GDM1 (cell line): ENCODE results near the gene STAC3.
A peak's percentile ranks its signal among the peaks of the same experiment; 100 is the strongest.

Source experiments
- DNase-seq: peaks from one replicate; lab custom pipeline; 2025; lab: John Stamatoyannopoulos, UW

Gene STAC3

DNA sequence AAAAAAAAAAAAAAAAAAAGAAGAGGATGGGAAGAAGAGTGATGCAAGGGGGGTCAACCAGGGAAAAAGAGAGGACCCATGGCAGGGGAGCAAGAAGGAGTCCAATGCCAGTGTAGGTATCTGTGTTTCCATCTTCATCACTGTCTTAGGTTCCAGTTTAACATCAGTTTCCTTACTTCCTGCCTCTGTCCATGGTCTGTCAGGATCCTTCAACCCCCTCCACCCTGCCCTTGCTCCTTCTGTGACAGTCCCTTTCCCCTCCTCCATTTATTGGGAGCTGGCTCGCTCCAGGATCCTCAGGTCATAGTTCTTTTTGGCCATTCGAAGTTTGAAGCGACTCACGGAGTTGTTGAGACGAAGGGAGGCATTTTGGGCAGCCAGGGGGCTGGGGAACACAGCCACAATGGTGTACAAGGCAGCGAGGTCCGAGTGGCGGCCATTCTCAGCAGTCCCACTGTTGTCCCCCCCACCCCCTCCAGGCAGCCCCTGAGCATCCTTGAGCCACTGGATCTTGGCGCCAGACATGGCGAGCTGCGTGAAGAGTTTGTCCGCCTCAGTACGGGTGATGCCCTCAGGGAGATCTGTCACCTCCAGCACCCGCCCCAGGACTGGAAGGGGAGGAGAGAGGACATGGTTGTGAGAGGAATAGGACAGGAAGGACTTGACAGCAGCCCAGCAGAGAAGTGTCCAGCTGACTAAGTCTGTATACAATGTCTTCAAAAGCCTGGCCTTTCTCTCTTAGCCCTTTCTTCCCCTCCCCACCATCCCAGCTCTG is 3.7 kb upstream of the STAC3 start:
- no peak for DNase-seq

GRCh38 chr12:57250541-57250940 is 446 bp downstream of the STAC3 start:
- no peak for DNase-seq

DNA sequence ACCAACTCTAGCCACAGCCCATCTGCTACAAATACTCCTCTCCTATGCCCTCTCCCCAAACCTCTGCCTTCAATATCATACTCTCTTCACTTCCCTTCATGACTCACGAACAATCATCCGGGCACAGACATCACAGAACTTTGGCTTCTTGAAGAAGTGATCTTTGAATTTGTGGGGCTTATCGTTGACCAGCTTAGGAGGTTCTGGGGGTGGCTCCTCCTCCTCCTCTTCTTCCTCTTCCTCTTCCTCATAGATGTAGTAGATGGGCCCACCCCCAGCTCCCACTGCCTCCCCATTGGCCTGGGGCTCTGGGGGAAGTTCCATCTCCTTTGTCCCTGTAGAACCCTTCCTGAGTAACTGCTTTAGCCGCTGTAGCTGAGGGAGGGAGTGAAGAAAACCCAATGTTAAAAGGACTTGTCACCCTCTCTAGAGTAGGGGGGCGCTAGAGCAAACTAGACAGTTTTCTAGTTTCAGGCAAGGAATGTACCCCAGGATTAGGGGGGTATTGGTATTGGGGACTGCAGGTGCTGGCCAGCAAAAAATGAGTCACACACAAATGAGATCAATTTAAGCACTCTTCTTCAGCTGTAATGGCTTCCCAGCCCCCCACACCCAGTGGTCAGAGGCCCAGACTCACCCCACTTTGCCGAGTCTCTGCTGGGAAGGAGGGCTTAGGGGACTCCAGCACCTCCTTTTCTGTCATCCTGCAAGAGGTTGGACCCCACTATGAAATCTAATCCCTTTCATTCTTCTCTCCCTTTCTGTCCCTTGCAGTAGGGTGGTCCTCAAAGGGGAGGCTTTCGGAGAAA is 1.8 kb downstream of the STAC3 start:
- peak; percentile 75 for DNase-seq

DNA sequence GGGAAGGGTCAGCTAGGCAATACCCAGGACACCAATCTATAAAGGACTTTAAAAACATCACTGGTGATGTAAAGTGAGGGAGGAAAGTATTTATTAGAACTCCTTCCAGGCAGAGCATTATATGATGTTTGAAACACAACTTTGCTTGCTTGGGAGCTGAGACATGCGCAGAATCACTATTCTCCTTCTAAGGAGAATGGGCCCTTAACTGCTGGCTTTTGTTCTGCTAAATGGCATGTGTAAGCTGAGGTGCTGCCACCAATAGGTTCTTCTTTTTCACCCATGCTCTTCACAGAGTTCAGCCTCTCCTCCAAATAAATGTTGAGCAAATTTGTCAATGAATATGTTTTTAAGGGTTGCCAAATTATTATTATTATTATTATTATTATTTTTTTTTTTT is 3.9 kb downstream of the STAC3 start:
- DNase-seq = no peak

- DNase-seq = no peak
Measured at GRCh38 chr12:57244312-57244696, 6.7 kb downstream of the STAC3 start.

DNA sequence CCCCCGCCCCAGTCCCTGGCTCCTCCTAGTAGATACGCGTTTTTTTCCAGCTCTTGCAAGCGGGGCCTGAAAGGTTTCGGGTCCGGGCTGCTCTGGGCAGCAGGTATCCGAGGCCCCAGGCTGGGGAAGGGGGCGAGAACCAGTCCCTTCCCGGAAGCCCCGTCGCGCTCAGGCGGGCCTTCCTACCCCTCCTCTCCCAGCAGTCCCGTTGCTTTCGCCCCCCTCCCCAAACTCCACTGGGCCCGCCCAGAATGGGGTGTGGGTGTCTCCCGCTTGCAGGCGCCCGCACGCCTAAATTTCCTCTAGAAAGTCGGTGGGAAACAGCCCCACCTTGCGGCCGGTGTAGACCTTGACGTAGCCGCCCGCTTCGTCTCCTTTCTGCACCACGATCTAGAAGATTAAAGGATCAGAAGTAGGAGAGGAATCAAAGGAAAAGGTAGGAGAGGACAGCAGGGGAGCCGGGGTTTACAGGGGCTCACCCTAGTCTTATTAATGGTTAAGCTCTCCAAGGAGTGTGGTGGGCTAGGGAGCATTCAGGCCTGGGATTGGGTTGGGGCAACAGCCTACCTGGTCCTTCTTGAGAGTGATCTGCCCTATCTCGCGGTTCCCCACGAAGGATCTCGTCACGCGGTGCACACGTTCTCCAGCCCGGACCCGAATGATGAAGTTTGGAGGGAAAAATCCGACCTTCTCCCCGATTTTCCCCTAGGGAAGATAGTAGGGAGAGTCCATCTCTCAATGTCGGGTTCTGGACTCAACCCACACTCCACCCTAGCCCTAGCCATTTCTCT is 7.3 kb downstream of the STAC3 start:
- DNase-seq = peak; percentile 36

DNA sequence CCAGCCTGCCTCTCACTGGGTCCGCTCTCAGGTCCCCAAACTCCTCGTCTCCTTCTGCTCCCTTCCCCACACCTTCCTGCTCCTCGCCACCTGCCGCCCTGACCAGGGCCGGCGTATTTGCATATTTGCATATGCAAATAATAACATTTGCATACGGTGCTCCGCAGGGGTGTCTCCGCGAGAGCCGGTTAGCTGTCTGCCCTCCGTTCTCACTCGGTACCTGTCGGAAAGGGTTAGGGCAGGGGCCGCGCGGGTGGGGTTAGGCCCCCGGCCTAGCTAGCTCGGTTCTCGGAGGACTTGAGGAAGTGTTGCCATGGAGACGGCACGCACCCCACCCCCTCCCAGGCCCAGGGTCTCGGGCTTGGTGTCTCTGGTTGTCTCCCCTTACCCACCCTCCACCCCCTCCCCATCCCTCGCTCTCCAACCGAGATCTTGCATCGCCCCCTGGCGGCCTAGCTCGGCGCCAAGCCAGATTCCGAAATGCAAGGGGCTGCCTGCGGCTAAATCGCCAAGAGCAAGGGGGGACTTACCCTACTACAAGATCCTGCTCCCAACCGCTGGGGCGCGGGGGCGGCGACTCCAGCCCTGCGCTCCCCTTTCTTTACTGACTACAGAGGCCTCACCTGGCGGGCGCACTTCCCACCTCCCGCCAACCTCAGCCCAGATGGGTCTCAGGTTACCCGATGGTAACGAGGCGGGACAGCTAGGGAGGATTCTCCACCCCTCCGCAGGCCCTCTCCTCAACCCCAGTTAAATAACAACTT is 8.1 kb downstream of the STAC3 start:
- DNase-seq = peak; percentile 22

DNA sequence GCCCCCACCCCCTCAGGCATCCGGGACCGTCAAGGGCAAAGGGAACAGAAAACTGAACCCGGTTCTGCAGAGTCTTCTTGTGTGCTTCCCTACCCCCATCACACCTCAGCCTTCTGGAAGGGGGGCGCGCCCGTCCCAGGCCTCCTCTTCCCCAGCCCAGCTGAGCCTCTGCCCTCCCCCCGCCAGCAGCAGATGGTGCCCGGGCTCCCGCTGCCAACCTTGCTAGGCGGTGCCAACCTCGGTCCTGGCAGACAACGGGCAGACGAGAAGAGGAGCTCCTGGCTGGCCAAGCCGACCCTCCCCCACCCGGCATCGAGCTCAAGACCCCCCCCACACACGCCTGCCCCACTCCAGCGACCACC is 8.7 kb downstream of the STAC3 start:
- no peak for DNase-seq

DNA sequence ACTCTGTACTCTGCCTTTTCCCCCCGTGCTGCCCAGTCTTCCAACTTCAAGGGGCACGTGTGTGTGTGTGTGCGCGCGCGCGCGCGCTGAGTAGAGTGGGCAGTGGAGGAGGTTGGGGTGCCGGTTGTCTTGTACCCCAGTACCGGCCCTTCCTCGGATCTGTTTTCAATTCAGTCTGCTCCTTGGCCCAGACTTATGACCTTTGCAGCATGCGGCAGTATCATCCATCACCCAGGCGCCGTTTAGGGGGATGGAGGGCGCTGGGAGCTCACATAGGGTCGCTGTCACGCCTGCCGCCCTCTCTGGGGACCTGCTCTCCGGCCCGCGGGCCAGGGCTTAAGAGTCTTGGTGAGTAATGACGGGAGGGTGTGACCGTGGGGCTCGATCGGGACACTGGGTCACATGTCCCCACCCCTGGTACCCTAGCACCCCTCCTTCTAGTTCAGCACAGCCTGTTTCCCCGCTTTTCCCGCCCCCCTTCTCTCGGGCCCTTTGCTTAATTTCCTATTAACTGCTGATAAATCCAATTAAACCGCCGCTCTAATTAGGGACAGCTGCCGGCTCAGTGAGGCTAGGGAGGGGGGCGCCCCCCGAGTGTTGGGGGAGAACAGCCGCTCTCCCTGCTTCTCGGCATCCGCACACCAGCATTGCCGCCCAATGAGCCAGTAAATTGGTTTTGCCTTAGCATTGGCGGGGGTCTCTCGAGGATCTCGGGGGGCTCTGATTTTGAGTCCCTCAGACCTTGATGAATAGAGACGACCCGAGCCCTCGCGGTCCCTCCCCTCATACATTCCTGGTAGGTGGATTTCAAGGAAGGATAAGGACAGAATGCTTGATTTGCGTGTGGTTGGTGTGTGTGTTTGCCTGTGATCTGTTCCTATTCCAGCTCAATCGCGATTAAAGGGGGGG is 9.3 kb downstream of the STAC3 start:
- no peak for DNase-seq

- DNase-seq = no peak
Measured at GRCh38 chr12:57240926-57241401, 10.0 kb downstream of the STAC3 start.

GRCh38 chr12:57240066-57240921 is 10.7 kb downstream of the STAC3 start:
- no peak for DNase-seq

GRCh38 chr12:57239587-57240065 is 11.4 kb downstream of the STAC3 start:
- DNase-seq = no peak

GRCh38 chr12:57238854-57239554 is 12.0 kb downstream of the STAC3 start:
- DNase-seq = peak; percentile 76

DNA sequence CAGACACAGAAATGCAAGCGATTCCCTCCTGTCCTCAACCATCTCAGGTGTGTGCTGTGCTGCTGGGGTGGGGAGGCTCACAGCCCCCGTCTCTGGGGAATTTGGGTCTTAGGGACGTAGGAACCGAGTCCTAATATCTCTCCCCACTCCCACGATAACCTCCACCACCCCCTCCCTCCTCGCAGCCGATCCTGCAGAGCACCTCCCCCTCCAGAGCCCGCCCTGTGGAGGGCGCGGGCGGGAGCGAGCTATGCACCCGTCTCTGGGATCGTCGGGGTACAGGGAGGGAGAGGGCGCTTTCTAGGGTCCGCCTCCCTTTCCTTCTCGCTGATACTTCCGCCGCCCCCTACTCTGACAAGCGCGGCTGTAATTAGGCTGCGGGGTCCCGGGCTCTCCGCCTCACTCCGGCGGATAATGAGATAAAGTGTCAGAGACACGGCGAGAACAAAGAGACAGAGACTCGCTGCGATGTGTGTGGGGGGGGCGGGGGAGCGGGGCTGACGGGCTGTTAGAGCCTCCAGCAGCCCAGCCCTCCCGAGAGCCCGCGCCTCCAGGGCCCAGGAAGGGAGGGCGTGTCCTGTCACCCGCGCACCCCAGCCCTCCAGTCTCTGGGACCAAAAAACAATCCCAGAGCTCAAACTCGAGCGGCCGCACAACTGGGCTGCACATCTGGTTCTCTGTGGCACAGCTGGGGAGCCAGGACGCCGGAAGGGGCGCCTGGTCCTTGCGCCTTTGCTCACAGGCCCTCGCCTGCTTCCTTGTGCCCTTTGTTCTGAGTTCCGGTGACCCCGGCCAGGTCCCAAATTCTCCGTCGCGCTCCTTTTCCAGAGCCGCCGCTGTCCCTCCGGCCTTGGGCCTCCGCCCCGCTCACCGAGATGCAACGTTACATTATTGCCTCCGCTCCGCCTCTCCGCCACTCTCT is 12.8 kb downstream of the STAC3 start:
- no peak for DNase-seq

DNA sequence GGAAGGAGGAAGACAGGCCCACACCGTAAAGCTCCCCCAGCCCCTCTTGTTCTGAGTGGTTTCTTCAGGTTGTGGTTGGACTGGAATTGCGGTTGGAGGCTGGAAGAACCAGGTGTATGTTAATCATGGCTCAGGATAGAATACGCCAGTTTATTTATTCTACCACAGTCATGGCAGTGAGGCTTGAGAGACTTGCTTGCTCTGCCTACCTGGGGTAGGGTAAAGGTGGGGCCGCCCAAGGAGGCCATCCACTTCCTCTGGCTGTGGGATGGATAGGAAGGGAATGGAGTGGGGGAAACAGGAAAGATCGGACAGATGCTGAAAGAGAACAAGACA is 13.4 kb downstream of the STAC3 start:
- DNase-seq = no peak

GRCh38 chr12:57236925-57237595 is 13.9 kb downstream of the STAC3 start:
- DNase-seq = no peak

DNA sequence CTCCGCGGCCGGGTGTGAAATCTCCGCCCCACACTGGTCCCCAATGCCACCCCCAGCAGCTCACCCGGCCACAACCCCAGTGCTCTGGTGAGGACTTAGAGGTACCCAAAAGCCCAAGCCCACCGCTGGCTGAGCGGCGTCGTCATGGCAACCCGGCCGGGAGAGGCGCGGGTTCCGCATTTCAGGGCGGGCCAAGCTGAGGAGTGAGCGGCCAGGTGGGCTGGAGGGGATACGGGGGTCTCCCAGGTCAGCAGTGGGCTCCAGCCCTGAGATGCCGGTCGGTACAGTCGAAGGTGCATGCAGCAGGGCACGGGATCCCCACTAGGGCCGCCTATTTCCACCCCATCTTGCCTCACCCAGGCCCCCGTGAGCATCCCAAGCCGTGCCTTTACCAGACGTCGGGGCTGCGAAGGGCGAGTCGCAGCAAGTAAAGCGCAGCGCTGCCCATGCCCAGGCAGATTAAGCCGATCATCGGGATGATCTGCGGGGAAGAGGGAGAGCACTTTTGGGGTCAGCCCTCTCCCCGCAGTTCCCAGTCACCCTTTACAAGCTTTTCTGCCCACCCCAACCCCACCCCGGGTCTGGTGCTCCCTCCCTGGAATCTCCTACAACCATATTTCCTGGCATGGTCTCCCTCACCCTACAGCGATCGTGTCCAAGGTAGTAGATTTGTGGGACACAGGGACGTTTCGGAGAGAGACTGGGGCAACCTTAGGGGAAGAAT is 14.6 kb downstream of the STAC3 start:
- DNase-seq = no peak
